ENCODE data around the gene MTURN. TPM values are rescaled to one million over a fixed set of nuclear protein-coding genes. Genes with fewer than 3 reads are reported as not detected.
A peak's percentile ranks its signal among the peaks of the same experiment; 100 is the strongest.

Gene MTURN
- total RNA-seq, 1 donor from 2014 or later, result 106 TPM

- no peak for DNase-seq (ENCODE audit: low spot score)
These were observed 24.9 kb downstream of the MTURN start for GRCh38 chr7:30159698-30160143.

- DNase-seq (ENCODE audit: low spot score), result no peak
These were observed 25.5 kb downstream of the MTURN start for GRCh38 chr7:30160329-30160728.

DNA sequence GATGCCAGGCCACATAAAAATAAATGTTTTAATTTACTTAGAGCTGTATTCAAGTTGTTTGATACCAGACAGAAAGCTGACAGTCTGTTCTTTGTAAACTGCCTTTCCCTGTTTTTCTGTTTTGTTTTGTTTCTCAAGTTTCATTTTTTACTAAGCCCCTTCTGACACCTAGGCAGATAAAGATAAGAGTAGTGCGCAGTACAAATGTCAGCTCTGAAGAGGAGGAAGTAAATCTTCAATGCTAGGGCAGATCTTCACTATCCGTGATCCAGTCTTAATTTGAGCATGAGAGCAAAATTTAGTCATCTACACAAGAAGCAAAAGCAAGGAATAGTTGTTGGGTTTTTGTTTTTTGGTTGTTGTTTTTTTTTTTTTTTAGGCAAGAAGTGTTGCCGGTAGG lies 27.3 kb downstream of the MTURN start:
- no peak for DNase-seq (ENCODE audit: low spot score)

GRCh38 chr7:30162622-30163124 lies 27.9 kb downstream of the MTURN start:
- no peak for DNase-seq (ENCODE audit: low spot score)

DNA sequence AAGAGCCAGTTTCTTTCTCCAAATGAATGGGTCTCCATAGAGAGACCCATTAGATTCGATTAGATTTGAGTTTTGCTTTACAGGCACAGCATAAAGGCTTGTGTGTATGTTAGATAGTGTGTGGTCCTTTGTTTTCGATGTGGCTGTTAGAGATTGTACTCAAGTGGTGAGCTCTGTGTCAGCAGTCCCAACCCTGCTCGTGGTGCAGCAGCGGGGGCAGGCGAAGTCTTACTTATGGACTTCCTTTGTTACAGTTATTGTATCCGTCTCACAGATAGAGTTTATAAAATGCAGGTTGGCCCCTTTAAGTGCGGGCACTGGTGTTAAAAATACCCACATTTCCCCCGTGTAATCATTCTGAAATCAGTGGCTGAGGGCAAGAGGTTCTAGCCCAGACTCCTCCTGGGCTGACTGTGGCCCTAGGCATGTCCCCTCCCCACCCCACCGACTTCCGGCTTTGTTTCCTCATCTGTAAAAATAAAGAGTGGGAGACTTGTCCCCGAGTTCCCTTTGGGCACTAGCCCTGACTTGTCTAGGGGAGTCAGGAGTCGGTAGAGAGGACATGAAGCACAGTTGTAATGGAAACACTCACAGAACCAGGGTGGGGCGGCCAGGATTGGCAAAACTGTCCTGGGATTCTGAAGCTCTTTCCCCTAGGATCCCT lies 28.6 kb downstream of the MTURN start:
- no peak for DNase-seq (ENCODE audit: low spot score)

DNA sequence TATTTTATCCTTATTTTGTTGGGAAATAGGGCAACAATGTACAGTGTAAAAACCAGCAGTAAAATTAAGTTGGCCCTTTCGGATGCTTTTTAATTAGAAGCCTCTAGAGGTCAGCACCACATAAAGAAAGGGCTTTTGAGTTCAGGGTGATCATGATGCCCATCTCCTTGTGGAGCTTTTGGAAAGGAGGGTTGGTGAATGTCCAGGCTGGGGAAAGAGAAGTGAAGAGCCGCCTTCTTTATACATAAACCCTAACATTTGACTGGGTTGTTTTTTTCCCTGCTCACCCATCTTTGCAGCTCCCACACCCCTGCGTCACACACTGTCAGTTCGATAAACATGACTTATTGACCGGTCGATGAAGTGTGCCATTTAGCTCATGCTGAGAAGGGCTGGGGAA lies 29.8 kb downstream of the MTURN start:
- peak; percentile 72 for DNase-seq (ENCODE audit: low spot score)

DNA sequence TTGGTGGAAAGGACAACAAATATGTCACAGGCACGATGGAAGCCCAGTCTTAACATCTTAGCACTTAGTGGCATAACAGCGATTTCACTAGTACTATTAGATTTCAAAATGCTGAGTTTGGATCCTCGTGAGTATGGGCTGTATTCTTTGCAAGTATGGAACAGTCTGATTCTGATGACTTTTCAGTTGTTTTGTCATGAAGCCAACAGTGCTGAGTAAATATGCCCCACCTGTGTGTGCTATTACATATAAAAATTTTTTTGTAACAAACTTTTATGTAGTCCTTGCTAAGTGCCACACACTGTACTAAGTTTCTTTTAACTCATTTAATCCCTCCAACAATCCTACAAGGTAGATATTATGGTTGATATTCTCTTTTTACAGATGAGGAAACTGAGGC lies 30.8 kb downstream of the MTURN start:
- no peak for DNase-seq (ENCODE audit: low spot score)

GRCh38 chr7:30166155-30166840 lies 31.5 kb downstream of the MTURN start:
- DNase-seq (ENCODE audit: low spot score), result peak; percentile 70

DNA sequence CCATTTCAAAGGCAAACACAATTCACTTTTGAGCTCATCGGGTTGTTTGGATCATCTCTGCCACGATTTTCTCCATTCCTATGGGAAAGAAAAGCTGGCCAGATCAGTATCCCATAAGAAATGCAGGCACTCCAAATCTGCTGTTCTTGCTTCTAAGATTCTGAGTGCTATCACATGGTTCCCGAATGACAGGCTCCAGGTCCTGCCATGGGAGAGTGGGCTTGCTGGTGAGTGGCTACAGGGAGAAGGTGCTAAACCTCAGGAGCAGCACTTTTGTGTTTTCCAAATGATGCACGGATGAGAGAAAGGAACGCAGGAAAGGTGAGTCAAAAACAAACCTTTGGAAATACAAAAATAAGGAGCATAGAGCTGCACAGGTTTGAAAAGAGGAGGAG lies 32.1 kb downstream of the MTURN start:
- DNase-seq (ENCODE audit: low spot score), result no peak

DNA sequence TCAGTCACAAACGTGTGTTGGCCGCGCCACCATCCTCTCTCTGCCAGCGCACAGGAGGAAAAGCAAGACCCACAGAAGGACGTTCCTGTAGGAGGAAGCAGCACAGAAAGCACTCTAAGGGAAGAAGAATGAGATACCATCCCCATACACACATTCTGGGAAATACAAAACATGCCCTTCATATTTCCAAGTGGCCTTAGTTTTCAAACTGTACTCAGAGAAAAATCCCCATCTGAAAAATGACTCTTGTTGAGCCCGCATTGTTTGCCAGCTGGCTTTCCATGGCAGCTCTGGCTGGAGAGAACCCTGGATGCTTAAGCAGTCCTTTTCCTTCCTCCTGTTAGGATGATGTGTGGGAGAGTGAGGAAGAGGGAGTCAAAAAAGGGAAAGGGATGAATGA lies 33.1 kb downstream of the MTURN start:
- DNase-seq (ENCODE audit: low spot score), result no peak

DNA sequence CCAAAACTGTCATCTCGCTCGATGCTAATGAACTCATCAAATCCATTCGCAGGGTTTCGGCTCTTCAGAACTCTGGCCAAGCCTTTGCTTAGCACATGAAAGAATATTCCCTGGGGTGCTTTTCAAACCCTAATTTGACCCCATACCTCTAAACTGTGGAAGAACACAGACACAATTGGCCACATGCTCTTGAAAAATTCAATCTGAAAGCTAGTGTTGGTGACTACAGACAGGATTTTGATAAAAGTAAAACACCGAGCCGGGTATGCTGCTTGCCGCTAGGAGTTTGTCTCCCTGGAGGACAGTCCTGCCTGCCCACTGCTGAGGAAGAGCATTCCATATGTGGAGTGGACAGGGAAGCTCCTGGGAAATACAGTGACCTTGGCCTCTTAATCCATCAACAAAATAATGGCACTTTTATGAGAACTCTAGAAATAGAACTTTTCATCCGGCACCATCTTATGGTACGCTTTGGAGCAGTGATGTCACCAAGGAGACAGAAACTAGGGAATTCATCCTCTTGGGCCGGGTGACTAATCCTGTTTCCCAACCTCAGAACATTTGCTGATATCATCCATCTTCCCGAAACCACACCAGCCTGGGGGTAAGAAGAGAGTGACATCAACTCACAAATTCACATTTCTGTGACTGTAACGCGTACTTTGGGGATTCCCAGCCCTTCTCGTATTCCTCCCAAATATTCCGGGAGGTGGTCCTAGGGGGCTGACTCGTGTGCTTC lies 34.2 kb downstream of the MTURN start:
- peak; percentile 54 for DNase-seq (ENCODE audit: low spot score)

- DNase-seq (ENCODE audit: low spot score), result no peak
These were observed 34.8 kb downstream of the MTURN start for GRCh38 chr7:30169579-30169978.

DNA sequence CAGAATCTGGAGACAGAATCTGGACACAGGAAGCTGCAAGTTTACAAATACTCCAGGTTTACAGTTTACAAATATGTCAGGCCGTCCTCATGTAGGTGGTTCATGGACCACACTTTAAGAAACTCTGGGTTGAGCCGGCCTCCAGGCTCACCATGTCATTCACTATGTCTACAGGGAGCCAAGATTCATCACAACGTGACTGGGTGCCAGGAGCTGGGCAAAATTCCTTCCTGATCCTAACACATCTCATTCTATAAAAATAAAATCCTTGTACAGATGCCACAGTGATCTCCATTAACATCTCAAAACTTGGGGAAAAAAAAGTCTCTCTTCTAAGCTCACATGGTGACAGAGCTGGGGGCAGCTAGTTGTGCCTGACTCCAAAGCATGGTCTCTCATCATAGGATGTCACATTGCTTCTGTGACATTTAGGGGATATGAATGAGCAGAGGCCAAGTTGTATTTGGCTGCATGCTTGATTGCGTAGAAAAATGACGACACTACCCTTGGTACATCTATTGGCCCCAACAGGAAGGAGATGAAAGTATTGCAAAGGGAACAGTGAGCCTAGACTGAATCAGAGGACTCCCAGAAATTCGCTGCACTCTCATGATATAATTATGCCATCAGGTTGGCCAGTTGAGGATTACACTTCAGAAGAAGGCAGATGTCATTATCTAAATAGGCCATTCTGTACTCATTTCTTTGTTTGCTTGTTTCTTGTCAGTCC lies 35.9 kb downstream of the MTURN start:
- no peak for DNase-seq (ENCODE audit: low spot score)

- DNase-seq (ENCODE audit: low spot score), result no peak
These were observed 37.1 kb downstream of the MTURN start for GRCh38 chr7:30171766-30172447.

- no peak for DNase-seq (ENCODE audit: low spot score)
These were observed 37.7 kb downstream of the MTURN start for GRCh38 chr7:30172451-30172850.

GRCh38 chr7:30173058-30173897 lies 38.5 kb downstream of the MTURN start:
- DNase-seq (ENCODE audit: low spot score), result peak; percentile 75

DNA sequence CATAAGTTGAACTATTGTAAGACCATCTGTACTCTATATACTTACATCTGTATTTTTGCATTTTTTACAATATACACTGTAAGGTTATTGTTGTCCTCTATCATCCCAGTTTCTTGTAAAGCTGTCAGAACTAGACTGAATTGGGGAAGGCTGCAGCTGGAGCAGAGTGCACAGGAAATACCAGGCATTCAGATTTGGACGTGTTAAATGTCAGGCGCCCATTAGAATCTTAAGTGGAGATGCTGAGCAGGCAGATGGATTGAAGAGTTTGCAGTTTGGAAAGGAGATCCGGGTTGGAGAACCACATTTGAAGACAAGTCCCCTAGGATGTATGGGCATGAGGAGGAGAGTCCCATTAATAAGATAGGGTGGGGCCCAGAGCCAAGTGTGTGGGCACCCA lies 40.4 kb downstream of the MTURN start:
- DNase-seq (ENCODE audit: low spot score), result peak; percentile 60

DNA sequence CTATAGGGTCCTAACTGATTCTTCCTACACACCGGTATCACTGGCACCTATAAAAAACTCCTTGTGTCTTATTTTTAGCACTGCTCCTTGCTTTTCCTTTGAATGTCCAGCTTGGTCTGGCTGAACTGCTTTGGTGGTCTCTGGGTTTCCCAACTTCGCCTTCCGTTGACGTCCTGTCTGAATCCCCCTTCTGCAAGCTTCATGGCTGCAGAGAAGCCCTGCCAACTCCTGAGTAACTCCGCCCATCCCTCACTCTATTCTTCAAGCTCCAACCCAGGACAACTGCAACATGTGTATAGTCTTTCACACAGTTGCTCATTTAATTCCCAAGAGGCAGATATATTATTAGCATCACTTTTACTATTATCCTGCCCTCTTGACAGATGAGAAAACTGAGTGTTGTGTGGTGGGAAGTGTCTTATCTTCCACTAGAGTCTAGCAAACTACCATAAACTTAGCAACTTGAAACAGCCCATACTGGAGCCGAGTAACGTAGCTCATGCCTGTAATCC lies 40.9 kb downstream of the MTURN start:
- DNase-seq (ENCODE audit: low spot score), result no peak

GRCh38 chr7:30176463-30177109 lies 41.8 kb downstream of the MTURN start:
- DNase-seq (ENCODE audit: low spot score), result no peak

- no peak for DNase-seq (ENCODE audit: low spot score)
These were observed 42.4 kb downstream of the MTURN start for GRCh38 chr7:30177186-30177585.
